ENCODE results near the gene NUP62.

NUP62 gene

DNA sequence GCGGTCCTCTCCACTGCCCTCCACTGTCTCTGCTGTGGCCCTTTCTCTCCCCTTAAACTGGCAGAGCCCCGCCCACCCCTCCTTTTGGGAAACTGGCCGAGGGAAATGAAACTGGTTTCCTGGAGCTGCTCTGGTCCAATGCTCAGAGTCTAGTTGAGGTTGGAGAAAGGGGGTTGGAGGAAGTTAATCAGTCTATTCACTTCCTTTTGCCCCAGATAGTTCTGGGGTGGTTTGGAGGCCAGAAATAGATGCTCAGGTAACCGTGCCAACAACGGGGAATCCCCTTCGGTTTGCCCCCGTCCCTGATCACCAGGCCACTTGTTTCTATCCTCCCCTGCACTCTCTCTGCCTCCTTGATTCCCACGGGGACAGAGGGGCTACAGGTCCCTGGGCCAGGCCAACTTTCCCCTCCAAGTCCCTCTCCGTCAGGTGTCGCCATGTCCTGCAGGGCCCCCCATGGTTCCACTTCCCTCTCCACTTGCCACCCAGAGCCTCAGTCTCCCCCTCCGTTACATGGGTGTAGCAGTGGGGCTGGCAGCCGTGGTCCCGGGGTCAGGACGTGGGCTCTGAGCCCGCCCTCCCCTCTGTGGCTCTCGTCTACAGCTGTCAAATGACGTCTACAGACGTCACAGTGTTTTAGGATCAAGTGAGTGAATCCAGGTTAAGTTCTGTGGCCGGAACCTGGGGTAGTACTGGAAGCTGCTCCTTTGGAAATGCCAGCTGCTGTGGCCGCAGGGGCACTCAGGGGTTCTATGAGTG, 32.3 kb downstream of the NUP62 start, which contains the start of gene IL4I1:
TSS of gene IL4I1 (minus strand) at position 25 of the 759 bp plus-strand sequence. CDS start 727 bp downstream, outside the sequence.
- peak; percentile 40 for DNase-seq (ENCODE audit: low read depth)

DNA sequence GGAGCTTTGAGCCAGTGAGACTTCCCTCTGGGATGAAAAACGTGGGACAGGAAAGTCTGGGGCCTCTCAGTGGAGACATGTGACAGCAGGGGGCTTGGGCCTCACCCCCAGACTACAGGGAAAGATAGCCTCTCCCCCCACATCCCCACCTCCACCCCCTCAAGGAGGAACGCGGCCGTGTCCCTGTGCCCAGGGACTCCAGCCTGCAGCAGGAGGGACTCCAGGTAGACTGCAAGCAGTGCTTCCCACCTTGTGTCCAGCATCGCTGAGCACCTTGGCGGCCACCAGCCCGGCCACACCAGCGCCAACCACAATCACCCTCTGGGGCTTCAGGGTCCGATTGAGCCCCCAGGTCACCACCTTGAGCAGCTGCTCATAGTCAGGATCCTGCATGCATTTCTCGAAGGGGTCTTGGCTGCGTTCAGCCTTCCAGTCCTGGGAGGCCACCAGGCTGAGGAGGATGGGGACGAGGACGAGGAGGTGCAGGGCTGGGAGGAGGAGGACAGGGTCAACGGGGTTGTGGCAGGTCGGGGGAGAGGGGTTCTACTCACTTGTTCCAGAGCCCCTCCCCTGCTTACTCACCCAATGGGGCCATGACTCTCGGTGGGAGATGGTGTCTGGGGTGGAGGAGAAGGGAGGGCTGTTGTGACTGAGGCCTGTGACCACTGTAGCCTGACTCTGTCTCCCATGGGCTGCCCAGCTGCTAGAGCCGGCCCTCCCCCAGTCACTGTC, 33.6 kb downstream of the NUP62 start:
- DNase-seq (ENCODE audit: low read depth), result no peak

DNA sequence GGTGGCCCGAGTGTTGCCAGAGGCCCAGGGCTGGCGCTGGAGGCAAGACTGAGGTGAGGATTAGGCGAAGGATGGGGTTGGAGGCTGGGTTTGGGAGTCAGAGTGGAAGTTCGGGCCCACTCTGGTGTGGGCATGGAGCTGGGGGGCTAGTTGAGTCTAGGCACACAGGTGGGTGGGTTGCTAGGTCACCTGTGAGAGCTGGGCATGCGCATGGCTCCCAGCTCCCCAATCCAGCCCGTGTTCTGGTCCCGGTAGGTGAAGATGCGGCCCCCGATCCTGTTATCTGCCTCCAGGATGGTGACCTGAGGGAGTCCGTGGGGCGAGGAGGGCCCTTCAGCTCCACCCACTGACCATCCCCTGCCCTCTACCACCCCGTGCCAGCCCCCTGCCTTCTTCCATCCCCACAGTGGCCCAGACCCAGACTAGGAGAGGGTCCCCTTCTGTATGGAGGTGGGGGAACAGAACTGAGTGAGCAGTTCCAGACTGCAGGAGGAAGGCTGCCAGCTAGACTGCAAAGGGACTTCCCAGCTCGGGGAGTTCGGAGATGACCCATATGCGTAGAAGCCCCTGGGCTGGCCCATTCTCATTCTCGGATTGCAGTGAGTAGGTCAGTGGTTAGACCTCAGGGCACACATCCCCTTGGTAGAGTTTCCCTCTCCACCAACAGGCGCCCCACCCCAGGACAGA, 34.3 kb downstream of the NUP62 start:
- no peak for DNase-seq (ENCODE audit: low read depth)

DNA sequence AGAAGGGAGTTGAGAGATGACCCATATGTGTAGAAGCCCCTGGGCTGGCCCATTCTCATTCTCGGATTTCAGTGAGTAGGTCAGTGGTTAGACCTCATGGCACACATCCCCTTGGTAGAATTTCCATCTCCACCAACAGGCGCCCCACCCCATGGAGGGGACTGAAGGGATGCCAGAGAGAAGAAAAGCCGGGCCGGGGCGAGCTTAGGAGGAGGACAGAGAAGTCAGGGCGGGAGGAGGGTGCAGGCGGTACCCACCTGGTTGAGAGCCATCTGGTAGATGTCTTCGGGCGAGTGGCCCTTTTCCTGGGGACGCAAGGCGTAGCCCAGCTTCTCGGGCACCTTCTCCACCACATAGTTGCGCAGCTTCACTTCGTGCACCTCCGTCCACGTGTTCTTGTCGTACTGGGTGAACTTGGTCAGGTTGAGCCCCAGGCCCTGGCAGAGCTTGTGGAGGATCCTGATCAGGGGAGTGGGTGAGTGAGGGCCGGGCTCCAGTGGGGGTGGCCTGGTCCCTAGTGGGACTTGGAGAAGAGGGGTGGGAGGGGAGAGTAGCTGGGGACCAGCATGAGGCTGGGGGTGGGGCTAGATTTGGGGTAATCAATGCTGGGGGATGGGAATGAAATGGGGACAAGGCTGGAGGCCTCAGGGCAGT, 35.2 kb downstream of the NUP62 start:
- DNase-seq (ENCODE audit: low read depth), result no peak

DNA sequence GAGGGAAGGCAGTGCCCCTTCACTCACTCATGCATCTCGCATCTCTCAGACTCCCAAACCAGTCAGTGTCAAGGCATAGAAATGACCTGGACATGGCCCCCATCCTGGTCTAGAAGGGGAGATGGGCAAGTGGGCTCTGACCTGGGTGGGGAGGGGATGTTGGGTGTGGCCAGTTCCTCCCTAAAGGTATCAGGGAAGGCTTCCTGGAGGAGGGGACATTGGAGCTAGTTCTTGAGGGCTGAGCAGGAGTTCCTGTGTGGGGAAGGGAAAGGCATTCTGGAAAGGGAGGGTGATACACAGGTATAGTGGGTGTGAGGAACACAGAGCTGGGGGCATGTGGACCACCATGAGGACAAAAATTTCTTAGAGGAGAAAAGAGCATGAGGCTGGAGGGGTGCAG, 36.6 kb downstream of the NUP62 start:
- no peak for DNase-seq (ENCODE audit: low read depth)

DNA sequence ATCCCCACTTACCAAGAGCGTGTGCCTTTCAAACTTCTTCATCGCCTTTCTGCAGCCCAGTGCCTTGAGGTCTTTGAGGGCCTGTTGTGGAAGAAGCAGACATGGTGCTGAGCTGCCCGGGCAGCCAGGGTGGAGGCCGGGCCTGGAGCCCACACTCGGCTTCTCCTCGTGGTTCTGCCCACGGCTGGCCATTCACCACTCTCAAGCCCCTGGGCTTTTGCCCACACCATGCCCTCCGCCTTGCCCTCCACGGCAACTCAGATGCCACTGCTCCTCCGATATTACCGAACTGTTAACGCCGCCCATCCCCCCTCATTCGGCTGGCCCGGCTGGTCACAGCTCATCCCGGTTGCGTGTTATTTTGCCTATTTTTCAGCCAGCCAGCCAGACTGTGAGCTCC, 37.9 kb downstream of the NUP62 start:
- DNase-seq (ENCODE audit: low read depth), result no peak

DNA sequence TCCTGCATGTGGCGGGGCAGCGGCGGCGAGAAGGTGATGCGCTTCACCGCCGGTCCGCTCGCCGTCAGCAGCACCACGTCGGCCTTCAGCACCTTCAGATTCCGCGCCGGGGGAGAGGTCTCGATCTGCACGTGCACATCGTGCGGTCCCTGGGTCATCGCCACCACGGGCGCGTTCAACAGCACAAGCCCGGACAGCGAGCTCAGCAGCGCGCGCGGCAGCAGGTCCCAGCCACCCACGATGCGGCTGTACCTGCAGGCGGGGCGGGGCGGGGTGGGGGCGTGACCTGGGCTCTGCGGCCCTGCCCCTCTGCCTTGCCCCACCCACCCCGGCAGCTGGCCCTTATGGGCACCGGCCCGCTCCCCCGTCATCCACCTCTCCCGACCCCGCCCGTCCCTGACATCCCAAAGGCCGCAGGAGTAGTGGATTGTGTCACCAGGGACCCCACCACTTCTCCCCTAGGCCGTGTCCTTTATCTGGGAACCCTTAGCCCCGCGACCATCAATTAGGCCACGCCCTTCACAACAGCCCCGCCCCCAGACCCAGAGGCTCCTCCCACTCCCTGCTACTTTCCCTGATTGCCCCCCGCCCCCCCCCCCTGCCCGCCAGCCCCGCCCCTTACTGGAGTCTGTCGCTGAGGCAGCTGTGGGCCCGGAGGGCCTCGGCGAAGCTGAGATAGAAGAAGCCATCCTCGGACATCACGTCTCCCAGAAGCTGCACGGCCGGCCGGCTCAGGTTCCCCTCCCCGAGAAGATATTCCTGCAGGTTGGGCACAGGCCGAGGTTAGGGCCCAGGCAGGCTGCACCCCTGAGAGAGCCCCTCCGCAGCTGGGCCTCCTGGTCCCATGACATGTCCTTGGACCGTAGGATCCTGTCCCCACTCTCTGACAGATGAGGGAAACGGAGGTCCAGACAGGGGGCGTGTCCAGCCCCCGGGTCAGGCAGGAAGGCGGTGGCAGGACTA, 38.7 kb downstream of the NUP62 start:
- DNase-seq (ENCODE audit: low read depth), result no peak

DNA sequence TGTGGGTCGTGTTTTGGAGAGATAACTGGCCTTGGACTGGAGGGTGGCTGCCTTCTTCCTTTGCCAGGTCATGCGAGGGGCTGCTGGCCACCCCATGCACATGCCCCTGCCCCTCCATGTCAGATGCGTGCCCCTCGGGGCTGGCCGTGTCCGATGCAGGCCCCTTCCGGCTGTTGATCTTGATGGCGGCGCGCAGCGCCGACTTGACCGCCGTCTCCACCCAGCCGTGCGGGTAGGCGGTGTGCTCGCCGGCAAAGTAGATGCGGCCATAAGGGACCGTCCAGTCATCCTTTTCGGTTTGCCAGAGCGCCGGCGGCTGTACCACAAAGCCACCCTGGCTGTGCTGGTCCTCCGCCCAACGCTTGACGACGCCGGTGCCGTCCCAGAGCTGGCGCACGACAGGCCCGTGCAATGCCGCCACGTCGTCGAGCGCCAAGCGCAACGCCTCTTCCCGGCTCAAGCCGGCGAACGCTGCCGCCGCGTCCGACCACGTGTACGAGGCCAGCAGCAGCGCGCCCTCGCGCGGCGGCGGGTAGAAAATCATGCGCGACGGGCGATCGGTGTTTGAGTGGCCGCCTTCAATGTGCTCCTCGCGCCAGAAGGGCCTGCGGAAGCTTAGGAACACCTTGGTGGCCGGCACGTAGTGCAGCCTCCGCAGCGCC, 39.5 kb downstream of the NUP62 start:
- no peak for DNase-seq (ENCODE audit: low read depth)

DNA sequence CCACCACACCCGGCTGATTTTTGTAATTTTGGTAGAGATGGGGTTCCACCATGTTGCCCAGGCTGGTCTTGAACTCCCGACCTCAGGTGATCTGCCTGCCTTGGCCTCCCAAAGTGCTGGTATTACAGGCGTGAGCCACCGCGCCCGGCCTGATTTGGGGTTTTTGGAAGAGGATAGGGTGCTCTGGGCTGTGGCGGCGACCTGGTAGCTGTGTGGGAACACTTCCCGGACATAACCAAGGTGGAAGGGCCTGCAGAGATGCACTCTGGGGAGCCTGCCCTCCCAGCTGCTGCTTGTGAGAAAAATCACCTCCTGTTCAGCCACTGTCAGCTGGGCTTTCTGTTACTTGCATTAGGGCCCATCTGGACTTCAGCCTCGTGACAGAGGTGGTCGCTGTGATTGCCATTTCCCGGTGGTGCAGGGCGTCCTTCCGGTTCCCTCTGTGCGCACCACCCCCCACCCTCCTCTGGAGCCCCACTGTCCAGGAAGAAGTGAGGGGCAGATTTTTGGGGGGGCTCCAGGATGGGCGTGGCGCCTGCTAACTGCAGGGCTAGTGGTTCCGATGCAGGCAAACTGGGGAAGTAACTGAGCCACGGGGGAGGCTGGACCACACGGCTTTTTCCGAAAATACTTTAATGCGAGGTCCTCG, 40.1 kb downstream of the NUP62 start:
- no peak for DNase-seq (ENCODE audit: low read depth)

DNA sequence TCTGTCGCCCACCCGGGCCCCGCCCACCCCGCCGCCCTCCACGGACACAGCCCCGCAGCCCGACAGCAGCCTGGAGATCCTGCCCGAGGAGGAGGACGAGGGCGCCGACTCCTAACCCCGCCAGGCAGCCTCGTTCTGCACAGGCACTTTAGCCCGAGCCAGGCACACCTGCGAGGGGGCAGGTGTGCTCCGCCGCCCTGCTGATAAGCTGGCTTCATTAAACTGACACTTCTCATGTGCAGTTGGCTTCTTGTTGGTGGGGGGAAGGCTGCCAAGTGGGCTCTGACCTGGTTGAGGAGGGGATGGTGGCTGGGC, 40.8 kb downstream of the NUP62 start:
- DNase-seq (ENCODE audit: low read depth), result no peak

DNA sequence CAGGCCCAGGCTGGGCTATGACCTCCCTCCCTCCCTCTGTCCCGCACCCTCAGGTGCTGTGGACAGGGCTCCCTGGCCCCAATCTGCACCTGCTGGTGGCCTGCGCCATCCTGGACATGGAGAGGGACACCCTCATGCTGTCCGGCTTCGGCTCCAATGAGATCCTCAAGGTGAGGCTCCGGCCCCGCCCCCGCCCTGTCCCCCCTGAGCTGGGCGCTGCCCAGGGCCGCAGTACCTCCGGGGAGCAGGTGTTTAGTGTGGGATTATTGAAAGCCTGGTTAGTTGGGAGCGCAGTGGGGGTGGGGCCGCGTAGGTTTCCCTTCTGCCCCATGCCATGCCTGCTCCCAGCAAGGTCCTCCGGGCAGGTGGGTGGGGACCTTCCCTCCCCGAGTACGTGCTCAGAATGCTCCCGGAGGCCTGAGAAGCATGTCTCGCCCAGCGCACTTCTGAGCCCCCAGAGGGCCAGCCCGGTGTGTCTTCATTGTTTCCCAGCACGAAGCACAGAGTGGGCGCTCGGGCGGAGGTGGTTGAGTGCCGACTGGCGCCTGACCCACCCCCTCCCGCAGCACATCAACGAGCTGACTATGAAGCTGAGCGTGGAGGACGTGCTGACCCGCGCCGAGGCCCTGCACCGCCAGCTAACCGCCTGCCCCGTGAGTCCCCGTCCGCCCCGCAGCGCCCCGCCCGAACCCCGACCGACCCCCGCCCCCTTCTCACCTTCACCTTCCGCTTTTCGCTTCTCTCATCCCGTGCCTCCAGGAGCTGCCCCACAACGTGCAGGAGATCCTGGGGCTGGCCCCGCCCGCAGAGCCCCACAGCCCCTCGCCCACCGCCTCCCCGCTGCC, 41.4 kb downstream of the NUP62 start:
- DNase-seq (ENCODE audit: low read depth), result no peak

DNA sequence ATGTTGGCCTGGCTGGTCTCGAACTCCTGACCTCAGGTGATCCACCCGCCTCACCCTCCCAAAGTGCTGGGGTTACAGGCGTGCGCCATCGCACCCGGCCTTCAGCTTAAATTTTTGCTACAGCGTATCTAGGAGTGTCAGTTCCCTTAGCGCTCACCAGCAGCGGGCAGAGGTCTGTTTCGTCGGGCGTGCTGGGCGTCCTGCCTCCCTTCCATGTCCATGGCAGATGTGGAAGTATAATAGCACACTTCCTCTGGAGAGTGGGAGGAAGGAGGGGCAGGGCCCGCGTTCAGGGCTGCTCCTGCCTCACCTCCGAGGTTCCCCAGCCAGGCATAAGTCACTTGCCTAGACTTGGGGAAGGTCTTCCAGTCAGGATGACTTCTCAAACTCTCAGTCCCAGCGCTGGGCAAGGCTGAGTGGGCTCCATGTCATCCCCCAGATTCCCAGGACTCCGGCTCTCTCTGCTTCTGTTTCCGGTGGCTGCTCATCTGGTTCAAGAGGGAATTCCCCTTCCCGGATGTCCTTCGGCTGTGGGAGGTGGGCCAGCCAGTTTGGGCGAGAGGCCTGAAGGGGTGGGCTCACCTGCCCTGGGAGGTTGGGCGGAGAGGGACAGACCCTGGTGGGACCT, 42.2 kb downstream of the NUP62 start:
- no peak for DNase-seq (ENCODE audit: low read depth)

DNA sequence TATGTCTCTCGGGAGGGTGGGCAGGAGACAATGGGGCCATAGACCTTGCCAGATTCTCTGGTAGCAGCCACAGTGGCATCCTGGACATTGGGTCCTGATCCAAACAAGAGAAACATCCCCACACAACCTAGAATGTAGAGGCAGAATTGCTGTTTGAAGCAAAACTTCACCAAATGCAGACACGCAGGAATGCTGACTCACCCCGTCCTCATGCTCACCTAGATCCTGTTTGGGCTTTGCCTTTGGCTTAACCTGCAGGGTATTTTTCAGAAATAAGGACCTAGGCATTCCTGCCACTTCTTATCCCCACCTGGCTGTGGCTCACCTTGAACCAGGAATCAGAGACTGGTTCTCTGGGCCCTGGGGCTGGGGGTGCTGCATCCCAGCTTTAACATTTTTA, 44.5 kb downstream of the NUP62 start:
- DNase-seq (ENCODE audit: low read depth), result no peak

DNA sequence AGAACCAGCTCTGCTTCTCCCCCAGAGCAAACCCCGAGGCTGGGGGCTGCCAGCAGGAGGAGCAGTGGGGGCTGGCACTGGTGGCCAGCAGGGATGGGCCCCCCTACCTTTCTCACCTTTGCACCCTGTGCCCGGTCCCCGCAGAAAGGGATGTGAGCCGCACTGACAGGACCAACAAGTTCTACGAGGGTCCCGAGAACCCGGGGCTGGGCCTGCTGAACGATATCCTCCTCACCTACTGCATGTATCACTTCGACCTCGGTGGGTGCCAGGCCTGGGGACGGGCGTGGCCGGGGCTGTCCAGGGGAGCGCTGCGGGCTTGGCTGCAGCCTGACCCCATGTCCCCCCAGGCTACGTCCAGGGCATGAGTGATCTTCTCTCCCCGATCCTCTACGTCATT, 45.2 kb downstream of the NUP62 start:
- no peak for DNase-seq (ENCODE audit: low read depth)

DNA sequence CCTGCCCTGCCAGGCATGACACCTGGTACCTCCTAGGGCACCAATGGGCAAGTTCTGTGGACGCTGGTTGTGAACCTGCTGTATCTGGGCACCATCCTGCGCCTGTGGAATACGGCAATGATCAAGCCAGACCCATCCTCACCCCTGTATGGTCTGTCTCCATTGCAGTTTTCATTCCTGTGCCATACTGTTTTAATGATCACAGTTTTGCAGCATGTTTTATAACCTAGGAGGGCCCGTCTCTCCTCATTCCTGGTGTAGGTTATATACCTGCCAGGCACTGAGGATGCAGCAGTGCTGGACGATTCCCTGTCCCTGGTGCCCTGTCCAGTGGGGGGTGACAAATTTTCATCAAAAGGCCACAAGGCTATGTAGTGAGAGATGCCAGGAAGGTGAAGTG, 46.2 kb downstream of the NUP62 start:
- DNase-seq (ENCODE audit: low read depth), result no peak

DNA sequence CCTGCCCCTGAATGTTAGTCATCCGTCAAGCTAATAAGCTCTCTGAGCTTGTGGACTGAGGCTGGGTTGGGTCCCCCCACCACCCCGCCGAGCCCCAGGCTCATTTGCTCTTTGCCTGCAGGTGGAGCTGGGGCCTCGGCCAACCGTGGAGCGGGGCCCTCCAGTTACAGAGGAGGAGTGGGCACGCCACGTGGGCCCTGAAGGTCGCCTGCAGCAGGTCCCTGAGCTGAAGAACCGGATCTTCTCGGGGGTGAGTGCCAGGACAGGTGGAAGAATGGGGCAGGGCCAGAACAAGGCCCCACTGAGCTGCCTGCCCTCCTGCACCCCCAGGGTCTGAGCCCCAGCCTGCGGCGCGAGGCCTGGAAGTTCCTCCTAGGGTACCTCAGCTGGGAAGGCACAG, 46.7 kb downstream of the NUP62 start:
- DNase-seq (ENCODE audit: low read depth), result no peak

DNA sequence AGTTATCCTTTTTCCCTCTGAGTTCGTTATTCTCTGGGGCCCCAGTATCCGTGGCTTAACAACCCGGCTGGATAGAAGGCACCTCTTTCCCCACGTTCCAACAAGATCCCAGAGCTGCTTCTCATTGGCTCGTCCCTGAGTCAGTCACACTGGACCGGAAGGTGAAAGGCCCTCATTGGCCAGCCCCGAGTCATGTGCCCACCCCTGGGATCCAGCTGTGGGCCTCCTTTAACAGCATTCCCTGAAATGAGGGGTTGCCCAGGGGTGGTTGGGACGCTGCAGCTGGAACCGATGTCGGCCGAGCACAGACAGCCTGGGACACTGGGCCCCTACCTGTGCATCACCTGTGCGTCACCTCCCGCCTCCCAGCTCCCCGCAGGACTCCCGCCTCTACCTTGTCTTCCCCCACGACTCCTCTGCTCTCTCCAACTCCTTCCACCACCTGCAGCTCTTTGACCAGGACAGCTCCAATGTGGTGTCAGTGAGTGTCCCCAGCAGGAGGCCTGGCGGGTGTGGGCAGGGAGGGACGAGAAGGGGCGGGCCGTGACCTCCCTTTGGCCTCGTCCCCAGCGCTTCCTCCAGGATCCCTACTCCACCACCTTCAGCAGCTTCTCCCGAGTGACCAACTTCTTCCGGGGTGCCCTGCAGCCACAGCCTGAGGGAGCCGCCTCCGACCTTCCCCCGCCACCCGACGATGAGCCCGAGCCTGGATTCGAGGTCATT, 47.5 kb downstream of the NUP62 start:
- peak; percentile 57 for DNase-seq (ENCODE audit: low read depth)

DNA sequence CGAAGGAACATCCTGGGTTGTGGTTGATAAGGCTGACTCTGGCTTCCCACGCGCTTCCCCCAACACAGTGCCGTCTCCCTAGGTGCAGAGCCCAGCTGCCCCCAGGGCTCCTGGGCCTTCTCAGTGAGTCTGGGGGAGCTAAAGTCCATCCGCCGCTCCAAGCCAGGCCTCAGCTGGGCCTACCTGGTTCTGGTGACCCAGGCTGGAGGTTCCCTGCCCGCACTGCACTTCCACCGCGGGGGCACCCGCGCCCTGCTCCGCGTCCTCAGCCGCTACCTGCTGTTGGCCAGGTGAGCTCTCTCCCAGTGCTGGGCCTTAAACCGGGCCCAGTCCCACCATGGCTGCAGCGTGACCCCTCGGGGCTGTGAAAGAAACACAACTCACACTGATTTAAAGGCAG, 48.1 kb downstream of the NUP62 start:
- no peak for DNase-seq (ENCODE audit: low read depth)
